Loucy (cell line): ENCODE results near the gene MYL10.

ENCODE experiments used
- H2AFZ ChIP-seq: fragments of 200-600 bp; sonication (generic); 2 replicates; pipeline ENCODE4 v1.6.0; 2016; ENCODE audit warnings: antibody characterized with exemption, mild to moderate bottlenecking, low read length, moderate library complexity
- H3F3A ChIP-seq: fragments of 200-600 bp; 2 replicates; pipeline ENCODE4 v1.6.0; 2016; ENCODE audit warnings: antibody characterized with exemption, low read depth, mild to moderate bottlenecking
- H3K27me3 ChIP-seq: fragments of 200-600 bp; sonication (generic); 2 replicates; pipeline ENCODE4 v1.6.1; 2014; ENCODE audit warnings: low read length, mild to moderate bottlenecking; ENCODE audit not compliant: insufficient read depth, poor library complexity, severe bottlenecking
- H3K36me3 ChIP-seq: fragments of 200-600 bp; sonication (generic); 2 replicates; pipeline ENCODE4 v1.6.1; 2016; ENCODE audit warnings: low read length; ENCODE audit not compliant: insufficient read depth
- H3K4me1 ChIP-seq: fragments of 200-600 bp; sonication (generic); 2 replicates; pipeline ENCODE4 v1.5.1; 2014; ENCODE audit warnings: low read length, mild to moderate bottlenecking; ENCODE audit not compliant: insufficient read depth, poor library complexity, severe bottlenecking
- H3K4me2 ChIP-seq: fragments of 200-600 bp; sonication (generic); 2 replicates; pipeline ENCODE4 v1.6.0; 2014; ENCODE audit warnings: antibody characterized with exemption, low read length, low read depth, mild to moderate bottlenecking; ENCODE audit not compliant: poor library complexity, severe bottlenecking
- H3K4me3 ChIP-seq: fragments of 200-600 bp; sonication (generic); 2 replicates; pipeline ENCODE4 v1.5.1; 2014; ENCODE audit warnings: low read length, mild to moderate bottlenecking, mixed read lengths; ENCODE audit not compliant: poor library complexity, severe bottlenecking
- H3K79me2 ChIP-seq: fragments of 200-600 bp; sonication (generic); 2 replicates; pipeline ENCODE4 v1.6.1; 2014; ENCODE audit warnings: low read length; ENCODE audit not compliant: insufficient read depth
- H3K9ac ChIP-seq: fragments of 200-600 bp; sonication (generic); 2 replicates; pipeline ENCODE4 v1.6.0; 2014; ENCODE audit warnings: mild to moderate bottlenecking, low read depth, low read length, moderate library complexity; ENCODE audit not compliant: poor library complexity, severe bottlenecking
- H3K9me2 ChIP-seq: fragments of 200-600 bp; sonication (generic); replicated peaks from 2 replicates; pipeline ENCODE4 v1.6.1; 2016; ENCODE audit warnings: low read depth, low read length, mixed read lengths
- H3K9me3 ChIP-seq: fragments of 200-600 bp; sonication (generic); 2 replicates; pipeline ENCODE4 v1.6.1; 2014; ENCODE audit warnings: mild to moderate bottlenecking, antibody characterized with exemption, low read length, low read depth; ENCODE audit not compliant: insufficient read depth
- H4K20me1 ChIP-seq: fragments of 200-600 bp; sonication (generic); 2 replicates; pipeline ENCODE4 v1.6.0; 2014; ENCODE audit warnings: antibody characterized with exemption, low read length, mild to moderate bottlenecking; ENCODE audit not compliant: insufficient read depth, poor library complexity, severe bottlenecking
- CTCF ChIP-seq: fragments of 200-600 bp; sonication (generic); conservative IDR thresholded peaks from 2 replicates; pipeline ENCODE4 v1.5.1; 2014; ENCODE audit warnings: mild to moderate bottlenecking, antibody characterized with exemption, low read length
- EZH2phosphoT487 ChIP-seq: fragments of 200-600 bp; IDR thresholded peaks from 2 replicates; pipeline ENCODE4 v1.6.1; 2018; ENCODE audit warnings: antibody characterized with exemption, mild to moderate bottlenecking, moderate library complexity, borderline replicate concordance

The MYL10 gene

GRCh38 chr7:101599787-101600186, 29.3 kb downstream of the MYL10 start:
- H3K27me3 ChIP-seq: no peaks in the 10 kb centered on the region
- H2AFZ ChIP-seq: no peak overlapping the region
- no peaks in the 10 kb centered on the region for H3K36me3 ChIP-seq
- no peaks in the 10 kb centered on the region for H3K9me3 ChIP-seq
- no peaks in the 10 kb centered on the region for H3K9me2 ChIP-seq
- no peaks in the 10 kb centered on the region for H4K20me1 ChIP-seq
- no peak overlapping the region for H3K9ac ChIP-seq
- no peak overlapping the region for H3K4me3 ChIP-seq
- H3F3A ChIP-seq: no peaks in the 10 kb centered on the region
- no peak for TF ChIP-seq CTCF
- TF ChIP-seq EZH2phosphoT487: no peak
- H3K4me2 ChIP-seq: no peak overlapping the region
- H3K4me1 ChIP-seq: no peaks in the 10 kb centered on the region
- no peaks in the 10 kb centered on the region for H3K79me2 ChIP-seq

DNA sequence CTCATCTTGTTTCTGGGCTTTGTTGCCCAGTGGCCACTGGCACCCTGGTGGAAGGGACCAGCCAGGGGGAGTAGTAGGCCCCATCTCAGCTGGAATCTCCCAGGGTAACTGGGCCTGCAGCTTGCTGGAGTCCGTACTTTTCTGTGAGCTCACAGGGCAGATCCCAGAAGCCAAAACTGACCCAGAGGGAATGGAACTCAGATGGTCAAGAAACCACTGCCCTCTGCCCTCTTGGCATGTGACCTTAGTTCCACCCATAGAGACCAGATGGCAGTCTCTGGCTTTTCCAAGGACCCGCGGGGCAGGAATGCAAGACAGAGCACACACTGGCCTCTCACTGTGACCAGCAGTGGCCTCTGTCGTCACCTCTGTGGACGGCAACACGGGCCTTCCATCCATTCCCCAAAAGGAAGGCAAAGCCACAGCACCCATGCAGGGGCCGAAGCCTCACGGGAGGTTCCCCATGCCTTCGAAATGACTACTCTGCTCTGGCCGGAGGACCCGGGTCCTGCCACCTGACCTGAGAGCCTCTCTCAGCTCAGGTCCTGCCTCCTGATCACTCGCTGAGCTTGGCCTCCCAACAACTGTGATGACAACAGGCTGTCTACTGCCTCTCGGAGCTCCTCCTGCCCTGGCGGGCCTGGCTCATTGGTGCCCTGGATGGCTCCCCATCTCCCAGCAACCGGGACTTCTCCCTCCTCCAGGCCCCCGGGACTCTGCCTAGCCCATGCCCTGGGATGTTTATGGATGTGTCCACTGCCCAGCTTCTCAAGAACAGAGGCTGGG, 29.9 kb downstream of the MYL10 start:
- TF ChIP-seq CTCF (no peak), EZH2phosphoT487 (no peak)
- H3K9ac ChIP-seq: no peak overlapping the region
- H2AFZ ChIP-seq: no peak overlapping the region
- no peak overlapping the region for H3K4me3 ChIP-seq
- no peaks in the 10 kb centered on the region for H4K20me1 ChIP-seq
- no peaks in the 10 kb centered on the region for H3K36me3 ChIP-seq
- H3K4me1 ChIP-seq: no peaks in the 10 kb centered on the region
- no peaks in the 10 kb centered on the region for H3K79me2 ChIP-seq
- no peaks in the 10 kb centered on the region for H3K9me3 ChIP-seq
- no peaks in the 10 kb centered on the region for H3K9me2 ChIP-seq
- no peaks in the 10 kb centered on the region for H3F3A ChIP-seq
- no peaks in the 10 kb centered on the region for H3K27me3 ChIP-seq
- no peak overlapping the region for H3K4me2 ChIP-seq

GRCh38 chr7:101598422-101598985, 30.6 kb downstream of the MYL10 start:
- H3K36me3 ChIP-seq: no peaks in the 10 kb centered on the region
- H3K9me3 ChIP-seq: no peaks in the 10 kb centered on the region
- H2AFZ ChIP-seq: no peak overlapping the region
- no peak overlapping the region for H3K4me3 ChIP-seq
- H3K4me2 ChIP-seq: no peak overlapping the region
- no peaks in the 10 kb centered on the region for H3K9me2 ChIP-seq
- H4K20me1 ChIP-seq: no peaks in the 10 kb centered on the region
- H3K4me1 ChIP-seq: no peaks in the 10 kb centered on the region
- H3K27me3 ChIP-seq: no peaks in the 10 kb centered on the region
- TF ChIP-seq CTCF (no peak), EZH2phosphoT487 (no peak)
- H3K79me2 ChIP-seq: no peaks in the 10 kb centered on the region
- H3K9ac ChIP-seq: no peak overlapping the region
- no peaks in the 10 kb centered on the region for H3F3A ChIP-seq
